DOHH2 (cell line): ENCODE measurements around the gene UVRAG.

Source experiments
- CTCF ChIP-seq: fragments of 200-600 bp; sonication (generic); IDR thresholded peaks from one replicate; pipeline ENCODE4 v1.5.1; 2014; ENCODE audit warnings: antibody characterized with exemption, mild to moderate bottlenecking, low read depth, low read length; ENCODE audit not compliant: poor library complexity, severe bottlenecking
- EZH2phosphoT487 ChIP-seq: fragments of 200-600 bp; sonication (generic); IDR thresholded peaks from 2 replicates; pipeline ENCODE4 v1.6.1; 2017; ENCODE audit warnings: borderline replicate concordance, mild to moderate bottlenecking, antibody characterized with exemption, low read length, moderate library complexity, mixed read lengths

GRCh38 chr11:75986966-75987365 lies 172.0 kb downstream of the UVRAG start:
- TF ChIP-seq CTCF, result no peak
- no peak for TF ChIP-seq EZH2phosphoT487
